Kidney epithelial cell (primary cell): ENCODE data around the gene LGSN. TPM values are rescaled to one million over a fixed set of nuclear protein-coding genes. Genes with fewer than 3 reads are reported as not detected.
"Not testable (repeated sequence)": the region's sequence is repeated elsewhere in the genome, so short reads cannot be mapped to it uniquely, and the experiment has no call there.

ENCODE experiments used
- DNase-seq: peaks from one replicate; pipeline ENCODE4 v3.0.0-alpha.2; 2010; ENCODE audit warnings: low read depth
- H3K27me3 ChIP-seq: 2 replicates; pipeline ENCODE4 v1.6.0; 2011; ENCODE audit warnings: low read length; ENCODE audit not compliant: control insufficient read depth, insufficient read depth
- H3K36me3 ChIP-seq: 2 replicates; pipeline ENCODE4 v1.5.1; 2011; ENCODE audit warnings: low read length; ENCODE audit not compliant: control insufficient read depth, insufficient read depth
- H3K4me3 ChIP-seq: 2 replicates; pipeline ENCODE4 v1.5.1; 2011; ENCODE audit warnings: low read depth, mild to moderate bottlenecking, control low read depth, low read length
- CTCF ChIP-seq: IDR thresholded peaks from 2 replicates; pipeline ENCODE4 v1.5.1; 2011; ENCODE audit warnings: mild to moderate bottlenecking, moderate library complexity, low read length, control low read depth, inconsistent platforms; ENCODE audit not compliant: insufficient read depth, poor library complexity, severe bottlenecking
- total RNA-seq: library from RNA; depleted of rRNA; stranded (reverse); fragments of >200 nt; gene quantifications from 2 replicates; pipeline ENCODE4 v1.2.3, GENCODE V29; 2015

LGSN gene, protein sequence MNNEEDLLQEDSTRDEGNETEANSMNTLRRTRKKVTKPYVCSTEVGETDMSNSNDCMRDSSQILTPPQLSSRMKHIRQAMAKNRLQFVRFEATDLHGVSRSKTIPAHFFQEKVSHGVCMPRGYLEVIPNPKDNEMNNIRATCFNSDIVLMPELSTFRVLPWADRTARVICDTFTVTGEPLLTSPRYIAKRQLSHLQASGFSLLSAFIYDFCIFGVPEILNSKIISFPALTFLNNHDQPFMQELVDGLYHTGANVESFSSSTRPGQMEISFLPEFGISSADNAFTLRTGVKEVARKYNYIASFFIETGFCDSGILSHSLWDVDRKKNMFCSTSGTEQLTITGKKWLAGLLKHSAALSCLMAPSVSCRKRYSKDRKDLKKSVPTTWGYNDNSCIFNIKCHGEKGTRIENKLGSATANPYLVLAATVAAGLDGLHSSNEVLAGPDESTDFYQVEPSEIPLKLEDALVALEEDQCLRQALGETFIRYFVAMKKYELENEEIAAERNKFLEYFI
- not detected in 2 replicates for total RNA-seq

GRCh38 chr6:63319939-63320338 lies at the start of gene LGSN:
Gene LGSN (minus strand): TSS chr6:63319983. CDS start chr6:63319943, 40 bp downstream.
- Histone ChIP-seq H3K4me3 (no peak within 1 kb of the TSS), H3K27me3 (no peaks in the 10 kb centered on the region), H3K36me3 (no peaks in the 10 kb centered on the region)
- no peak for TF ChIP-seq CTCF
- no peak for DNase-seq

DNA sequence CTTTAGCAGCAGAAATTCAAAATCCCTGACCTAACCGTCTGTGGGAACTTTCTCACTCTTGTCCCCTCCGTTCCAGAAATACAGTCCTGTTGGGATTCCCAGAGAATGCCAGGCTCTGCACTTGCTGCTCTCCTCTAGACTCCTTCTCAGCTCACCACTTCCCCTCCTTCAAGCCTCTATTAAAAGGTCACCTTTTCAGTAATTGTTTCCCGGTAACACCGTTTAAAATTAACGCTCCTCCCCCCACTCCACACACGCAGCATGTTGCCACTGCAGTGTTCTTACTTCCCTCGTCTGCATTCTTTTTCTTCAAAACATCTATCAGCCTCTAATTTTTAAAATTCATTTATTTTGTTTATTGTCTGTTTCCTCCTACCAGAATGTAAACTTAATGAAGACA lies 48.6 kb upstream of the LGSN start:
- H3K4me3 ChIP-seq = no peak overlapping the region
- DNase-seq = no peak
- TF ChIP-seq CTCF = no peak
- no peaks in the 10 kb centered on the region for H3K36me3 ChIP-seq
- H3K27me3 ChIP-seq = no peaks in the 10 kb centered on the region

GRCh38 chr6:63362500-63363120 lies 42.8 kb upstream of the LGSN start:
- H3K27me3 ChIP-seq, H3K4me3 ChIP-seq, DNase-seq, H3K36me3 ChIP-seq: not testable (repeated sequence)

- not testable (repeated sequence) for H3K4me3 ChIP-seq, DNase-seq, H3K27me3 ChIP-seq, H3K36me3 ChIP-seq
Measured at GRCh38 chr6:63357384-63357783, 37.6 kb upstream of the LGSN start.

DNA sequence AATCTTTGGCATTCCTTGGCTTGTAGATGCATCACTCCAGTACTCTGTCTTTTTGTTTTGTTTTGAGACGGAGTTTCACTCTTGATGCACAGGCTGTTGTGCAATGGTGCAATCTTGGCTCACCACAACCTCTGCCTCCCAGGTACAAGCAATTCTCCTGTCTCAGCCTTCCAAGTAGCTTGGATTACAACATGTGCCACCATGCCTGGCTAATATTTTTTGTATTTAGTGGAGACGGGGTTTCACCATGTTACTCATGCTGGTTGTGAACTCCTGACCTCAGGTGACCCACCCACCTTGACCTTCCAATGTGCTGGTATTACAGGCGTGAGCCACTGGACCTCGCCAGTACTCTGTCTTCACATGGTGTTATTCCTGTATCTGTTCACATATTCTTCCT lies 35.8 kb upstream of the LGSN start:
- no peak overlapping the region for H3K4me3 ChIP-seq
- H3K27me3 ChIP-seq = no peaks in the 10 kb centered on the region
- TF ChIP-seq CTCF = no peak
- DNase-seq = no peak
- H3K36me3 ChIP-seq = no peaks in the 10 kb centered on the region

- Histone ChIP-seq H3K36me3 (no peaks in the 10 kb centered on the region), H3K27me3 (no peaks in the 10 kb centered on the region), H3K4me3 (no peak overlapping the region)
- no peak for DNase-seq
- no peak for TF ChIP-seq CTCF
Measured at GRCh38 chr6:63353286-63353630, 33.5 kb upstream of the LGSN start.
